Measurements from ENCODE around the gene LIPC. TPM values are rescaled to one million over a fixed set of nuclear protein-coding genes. Genes with fewer than 3 reads are reported as not detected.

LIPC gene
- total and polyA plus RNA-seq, 2 donors (not counting 3 experiments of a cell fraction or from before 2014, with no cell fraction given) = not detected

DNA sequence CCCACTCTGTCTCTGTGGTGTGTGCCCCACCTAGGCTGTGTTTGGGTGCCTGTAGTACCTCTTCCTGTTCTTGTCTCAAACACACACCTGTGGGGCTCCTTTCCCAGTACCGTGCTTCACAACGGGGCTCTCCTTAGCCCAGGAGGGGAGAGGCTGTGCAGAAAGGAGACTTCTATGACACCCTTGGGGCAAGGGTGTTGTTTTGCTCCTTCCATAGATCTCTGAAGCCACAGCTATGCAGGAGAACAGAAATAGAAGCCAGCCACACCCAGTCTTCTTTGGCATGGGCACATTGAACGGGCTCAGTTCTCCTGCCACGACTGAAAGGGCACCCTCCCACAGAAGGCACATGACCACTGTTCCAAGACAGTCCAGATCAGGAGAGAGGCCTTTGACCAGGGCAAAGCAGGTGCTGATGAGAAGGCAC is 74.3 kb downstream of the LIPC start:
- H3K27ac ChIP-seq (ENCODE audit: insufficient read depth, low read depth, low read length) = no peak overlapping the region
- ChIA-PET CTCF (interaction anchor here (2.2 kb wide), 1 partner anchor 11 kb away, joined by 9 read pairs; no protein-coding TSS in a partner anchor), POLR2A (no interaction called here)
- TF ChIP-seq MYC (IDR thresholded peaks at IDR 0.05; ENCODE audit: low read depth, low read length) (no peak), GATA2 (IDR thresholded peaks at IDR 0.05; ENCODE audit: insufficient read depth, insufficient read length, low read depth, low read length) (no peak), JUN (IDR thresholded peaks at IDR 0.05; ENCODE audit: borderline replicate concordance, insufficient read depth, insufficient read length, low read depth) (no peak), POLR2AphosphoS5 (IDR thresholded peaks at IDR 0.05; ENCODE audit: insufficient read depth, low read depth, low read length) (no peak)
- DNase-seq (ENCODE audit: low read depth, low spot score) (no peak), FAIRE-seq (no peak)
- H3K4me3 ChIP-seq (replicated peaks in 1 of 3; ENCODE audit: insufficient read depth in 1 of 3, low read depth in 1 of 3, low read length in 3 of 3) = no peak overlapping the region
- H3K9me3 ChIP-seq (replicated peaks; ENCODE audit: control insufficient read depth, insufficient read depth, low read length) = no peaks in the 10 kb centered on the region
- no peak overlapping the region for H3K4me2 ChIP-seq (ENCODE audit: insufficient read depth, low read length)
- H3K9me1 ChIP-seq (replicated peaks; ENCODE audit: control insufficient read depth, extremely low read depth, insufficient read depth, low read length) = no peaks in the 10 kb centered on the region
- H3K4me1 ChIP-seq (ENCODE audit: control insufficient read depth, extremely low read depth, insufficient read depth, low read length) = peaks cover 6% of the 10 kb centered on the region
- intact Hi-C loops (cut with micrococcal nuclease) = no loop called here
- H2AFZ ChIP-seq (ENCODE audit: low read depth, low read length) = no peak overlapping the region
- no peaks in the 10 kb centered on the region for H3K36me3 ChIP-seq (ENCODE audit: control insufficient read depth in 2 of 2, extremely low read depth in 1 of 2, insufficient read depth in 2 of 2, low read length in 2 of 2)
- no peak overlapping the region for H3K9ac ChIP-seq (replicated peaks; ENCODE audit: extremely low read depth, insufficient read depth, low read length)
- no peaks in the 10 kb centered on the region for H4K20me1 ChIP-seq (replicated peaks; ENCODE audit: control insufficient read depth, extremely low read depth, insufficient read depth, low read length)
- dilution Hi-C loops (cut with MboI; ENCODE audit: extremely low pct_ligation_motif_present, low sequenced_read_pairs) = no loop called here
- H3K79me2 ChIP-seq (ENCODE audit: control insufficient read depth, insufficient read depth, low read length) = no peaks in the 10 kb centered on the region
- H3K27me3 ChIP-seq (ENCODE audit: control insufficient read depth in 2 of 2, insufficient read depth in 2 of 2, low read length in 2 of 2) = no peaks in the 10 kb centered on the region
- BruUV-seq (replicated peaks) = no TSS peak

DNA sequence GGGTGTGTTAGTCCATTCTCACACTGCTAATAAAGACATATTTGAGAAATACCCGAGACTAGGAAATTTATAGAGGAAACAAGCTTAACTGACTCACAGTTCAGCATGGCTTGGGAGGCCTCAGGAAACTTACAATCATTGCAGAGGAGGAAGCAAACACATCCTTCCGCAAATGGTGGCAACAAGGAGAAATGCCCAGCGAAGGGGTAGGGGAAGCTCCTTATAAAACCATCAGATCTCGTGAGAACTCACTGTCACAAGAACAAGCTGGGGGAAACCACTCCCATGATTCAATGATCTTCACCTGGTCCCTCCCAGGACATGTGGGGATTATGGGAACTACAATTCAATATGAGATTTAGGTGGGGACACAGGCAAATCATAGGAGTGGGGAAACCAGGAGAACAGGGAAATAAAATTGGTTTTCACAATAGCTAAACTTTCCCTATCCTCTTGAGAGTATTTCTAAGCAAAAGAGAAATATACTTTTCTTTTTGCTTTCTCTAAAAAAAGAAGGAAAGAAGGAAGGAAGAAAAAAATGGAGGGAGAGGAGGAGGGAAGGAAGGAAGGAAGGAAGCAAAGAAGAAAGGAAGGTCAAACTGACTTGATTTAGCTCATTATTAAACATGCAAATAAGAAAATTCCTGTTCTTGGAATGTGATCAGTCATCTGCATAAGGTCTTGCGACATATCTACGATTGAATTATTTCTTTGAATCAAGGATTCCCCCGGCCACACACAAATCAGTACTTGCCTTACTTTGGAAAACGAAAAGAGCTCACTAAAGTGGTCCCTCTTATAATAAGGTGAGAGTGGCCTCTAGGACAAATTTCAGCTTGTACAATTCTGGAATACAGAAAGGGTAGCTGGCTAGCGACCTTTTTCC is 75.2 kb downstream of the LIPC start:
- DNase-seq (ENCODE audit: low read depth, low spot score) (no peak), FAIRE-seq (peak; percentile 12)
- Histone ChIP-seq H3K9me3 (replicated peaks; ENCODE audit: control insufficient read depth, insufficient read depth, low read length) (no peaks in the 10 kb centered on the region), H3K4me1 (ENCODE audit: control insufficient read depth, extremely low read depth, insufficient read depth, low read length) (peaks cover 8% of the 10 kb centered on the region), H3K4me2 (ENCODE audit: insufficient read depth, low read length) (no peak overlapping the region), H3K79me2 (ENCODE audit: control insufficient read depth, insufficient read depth, low read length) (no peaks in the 10 kb centered on the region), H3K36me3 (ENCODE audit: control insufficient read depth in 2 of 2, extremely low read depth in 1 of 2, insufficient read depth in 2 of 2, low read length in 2 of 2) (no peaks in the 10 kb centered on the region), H3K4me3 (replicated peaks in 1 of 3; ENCODE audit: insufficient read depth in 1 of 3, low read depth in 1 of 3, low read length in 3 of 3) (no peak overlapping the region), H2AFZ (ENCODE audit: low read depth, low read length) (no peak overlapping the region), H4K20me1 (replicated peaks; ENCODE audit: control insufficient read depth, extremely low read depth, insufficient read depth, low read length) (no peaks in the 10 kb centered on the region), H3K27ac (ENCODE audit: insufficient read depth, low read depth, low read length) (no peak overlapping the region), H3K9ac (replicated peaks; ENCODE audit: extremely low read depth, insufficient read depth, low read length) (no peak overlapping the region), H3K27me3 (ENCODE audit: control insufficient read depth in 2 of 2, insufficient read depth in 2 of 2, low read length in 2 of 2) (no peaks in the 10 kb centered on the region), H3K9me1 (replicated peaks; ENCODE audit: control insufficient read depth, extremely low read depth, insufficient read depth, low read length) (no peaks in the 10 kb centered on the region)
- BruUV-seq (replicated peaks) = no TSS peak
- POLR2A ChIA-PET = no interaction called here
- intact Hi-C loops (cut with micrococcal nuclease) = no loop called here
- dilution Hi-C loops (cut with MboI; ENCODE audit: extremely low pct_ligation_motif_present, low sequenced_read_pairs) = no loop called here
- CTCF ChIA-PET = interaction anchor here (1.3 to 2.2 kb wide), 3 partner anchors 11 to 49 kb away, joined by 4 to 9 read pairs (median 5); no protein-coding TSS in a partner anchor
- TF ChIP-seq POLR2A (IDR thresholded peaks at IDR 0.05; ENCODE audit: low read depth, low read length) (no peak), FOS (IDR thresholded peaks at IDR 0.05; ENCODE audit: borderline replicate concordance, insufficient read depth, low read length) (no peak), MYC (IDR thresholded peaks at IDR 0.05; ENCODE audit: low read depth, low read length) (no peak), GATA2 (IDR thresholded peaks at IDR 0.05; ENCODE audit: insufficient read depth, insufficient read length, low read depth, low read length) (no peak), EZH2 (IDR thresholded peaks at IDR 0.05; ENCODE audit: borderline replicate concordance, low read depth, low read length, severe bottlenecking) (no peak), POLR2AphosphoS5 (IDR thresholded peaks at IDR 0.05; ENCODE audit: insufficient read depth, low read depth, low read length) (no peak), JUN (IDR thresholded peaks at IDR 0.05; ENCODE audit: borderline replicate concordance, insufficient read depth, insufficient read length, low read depth) (no peak)
- TF ChIP-seq, protein P1, sequence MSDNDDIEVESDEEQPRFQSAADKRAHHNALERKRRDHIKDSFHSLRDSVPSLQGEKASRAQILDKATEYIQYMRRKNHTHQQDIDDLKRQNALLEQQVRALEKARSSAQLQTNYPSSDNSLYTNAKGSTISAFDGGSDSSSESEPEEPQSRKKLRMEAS (IDR thresholded peaks at IDR 0.05; ENCODE audit: insufficient read depth, insufficient read length) = no peak

All from endothelial cell of umbilical vein (primary cell).